OCI-LY3 (cell line): ENCODE measurements around the gene PPT1.

ENCODE experiments used
- EZH2phosphoT487 ChIP-seq: fragments of 200-600 bp; shearing (Covaris generic); IDR thresholded peaks from 2 replicates; pipeline ENCODE4 v1.6.1; 2018; ENCODE audit warnings: antibody characterized with exemption, mixed run types, low read depth
- TF ChIP-seq, protein P1 (sequence below): fragments of 200-600, 300-600 bp; sonication (generic); IDR thresholded peaks from 2 replicates; pipeline ENCODE4 v1.5.1; 2014; ENCODE audit warnings: antibody characterized with exemption, low read length, low read depth

DNA sequence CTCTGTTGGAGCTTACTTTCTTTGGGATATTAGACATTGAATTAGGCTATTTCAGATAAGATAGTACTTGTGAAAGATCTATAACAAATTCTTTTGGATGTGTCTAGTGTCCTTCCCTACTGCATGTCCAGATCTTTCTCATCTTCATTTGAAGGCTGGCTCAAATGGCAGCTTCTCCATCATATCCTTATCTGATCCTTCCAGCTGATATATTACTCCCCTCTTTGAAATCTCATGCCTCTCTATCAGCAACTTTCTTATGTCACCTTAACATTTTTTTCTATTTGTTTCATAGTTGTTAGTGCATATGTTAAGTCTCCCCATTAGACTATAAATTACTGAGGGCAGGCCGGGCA is 39.0 kb downstream of the PPT1 start:
- TF ChIP-seq, protein P1, sequence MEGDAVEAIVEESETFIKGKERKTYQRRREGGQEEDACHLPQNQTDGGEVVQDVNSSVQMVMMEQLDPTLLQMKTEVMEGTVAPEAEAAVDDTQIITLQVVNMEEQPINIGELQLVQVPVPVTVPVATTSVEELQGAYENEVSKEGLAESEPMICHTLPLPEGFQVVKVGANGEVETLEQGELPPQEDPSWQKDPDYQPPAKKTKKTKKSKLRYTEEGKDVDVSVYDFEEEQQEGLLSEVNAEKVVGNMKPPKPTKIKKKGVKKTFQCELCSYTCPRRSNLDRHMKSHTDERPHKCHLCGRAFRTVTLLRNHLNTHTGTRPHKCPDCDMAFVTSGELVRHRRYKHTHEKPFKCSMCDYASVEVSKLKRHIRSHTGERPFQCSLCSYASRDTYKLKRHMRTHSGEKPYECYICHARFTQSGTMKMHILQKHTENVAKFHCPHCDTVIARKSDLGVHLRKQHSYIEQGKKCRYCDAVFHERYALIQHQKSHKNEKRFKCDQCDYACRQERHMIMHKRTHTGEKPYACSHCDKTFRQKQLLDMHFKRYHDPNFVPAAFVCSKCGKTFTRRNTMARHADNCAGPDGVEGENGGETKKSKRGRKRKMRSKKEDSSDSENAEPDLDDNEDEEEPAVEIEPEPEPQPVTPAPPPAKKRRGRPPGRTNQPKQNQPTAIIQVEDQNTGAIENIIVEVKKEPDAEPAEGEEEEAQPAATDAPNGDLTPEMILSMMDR = no peak
- TF ChIP-seq EZH2phosphoT487 = no peak
